Frontal cortex (tissue), 4 donors: ENCODE measurements around the gene SLC25A44. TPM values are rescaled to one million over a fixed set of nuclear protein-coding genes. Genes with fewer than 3 reads are reported as not detected.
"Not testable (repeated sequence)": the region's sequence is repeated elsewhere in the genome, so short reads cannot be mapped to it uniquely, and the experiment has no call there.

Source experiments
- DNase-seq, 2 donors: peaks; one replicate each; pipeline ENCODE4 v3.0.0; 2012; ENCODE audit warnings: low spot score in 2 of 2
- FAIRE-seq: peaks from 2 replicates; lab custom pipeline; 2012; peaks lifted over from hg19 to GRCh38; lab: Jason Lieb, UNC
- total RNA-seq: library from RNA; depleted of rRNA; stranded (reverse); fragments of >200 nt; gene quantifications from one replicate; pipeline ENCODE4 v1.2.3, GENCODE V29; 2014
- donor health status: control.
- donor health status: control.
- donor health status: control.

Gene SLC25A44
- total RNA-seq, 1 donor from 2014 or later = 8.6 TPM

- DNase-seq (no peak), FAIRE-seq (no peak)
These were observed 1.9 kb downstream of the SLC25A44 start for GRCh38 chr1:156195853-156196252.

- no peak for DNase-seq
- FAIRE-seq = no peak
These were observed 2.5 kb downstream of the SLC25A44 start for GRCh38 chr1:156196445-156196844.

GRCh38 chr1:156198831-156199349 is 5.0 kb downstream of the SLC25A44 start:
- no peak for DNase-seq
- FAIRE-seq = no peak

- DNase-seq (no peak), FAIRE-seq (no peak)
These were observed 6.1 kb downstream of the SLC25A44 start for GRCh38 chr1:156200044-156200443.

GRCh38 chr1:156203331-156203730 is 9.4 kb downstream of the SLC25A44 start:
- FAIRE-seq (no peak), DNase-seq (no peak)

- FAIRE-seq = no peak
- DNase-seq = no peak
These were observed 10.8 kb downstream of the SLC25A44 start for GRCh38 chr1:156204686-156205085.

GRCh38 chr1:156211243-156211642 is 17.3 kb downstream of the SLC25A44 start:
- DNase-seq = no peak

GRCh38 chr1:156212130-156212529 is 18.2 kb downstream of the SLC25A44 start:
- FAIRE-seq (no peak), DNase-seq (no peak)

More at GRCh38 chr1:156211243-156211642, 17.3 kb downstream of the SLC25A44 start:
- no peak for FAIRE-seq

GRCh38 chr1:156212833-156213643 is 19.1 kb downstream of the SLC25A44 start, which contains the start of gene PMF1:
Gene PMF1, plus strand, starts transcription at chr1:156213007. Its CDS starts 9 bp downstream, at chr1:156213016.
- DNase-seq = peak; percentile 93 to 98
- no peak for FAIRE-seq

GRCh38 chr1:156213644-156213966 is 19.7 kb downstream of the SLC25A44 start:
- FAIRE-seq (no peak), DNase-seq (no peak)

- no peak for DNase-seq
- no peak for FAIRE-seq
These were observed 20.3 kb downstream of the SLC25A44 start for GRCh38 chr1:156214024-156214748.

- DNase-seq = not testable (repeated sequence)
- peak; percentile 97 for FAIRE-seq
These were observed 22.6 kb downstream of the SLC25A44 start for GRCh38 chr1:156216361-156217086.

GRCh38 chr1:156217871-156218270 is 24.0 kb downstream of the SLC25A44 start:
- FAIRE-seq = no peak

GRCh38 chr1:156220226-156220625 is 26.3 kb downstream of the SLC25A44 start:
- no peak for FAIRE-seq
- DNase-seq = no peak

More at GRCh38 chr1:156217871-156218270, 24.0 kb downstream of the SLC25A44 start:
- no peak for DNase-seq

GRCh38 chr1:156221986-156222692 is 28.2 kb downstream of the SLC25A44 start:
- DNase-seq = no peak
- no peak for FAIRE-seq

- DNase-seq = no peak
- no peak for FAIRE-seq
These were observed 31.7 kb downstream of the SLC25A44 start for GRCh38 chr1:156225677-156226014.

GRCh38 chr1:156226116-156226538 is 32.2 kb downstream of the SLC25A44 start:
- FAIRE-seq = no peak

GRCh38 chr1:156226782-156227181 is 32.9 kb downstream of the SLC25A44 start:
- DNase-seq = no peak
- FAIRE-seq = no peak

More at GRCh38 chr1:156226116-156226538, 32.2 kb downstream of the SLC25A44 start:
- DNase-seq = no peak

- DNase-seq (no peak), FAIRE-seq (no peak)
These were observed 34.6 kb downstream of the SLC25A44 start for GRCh38 chr1:156228501-156228900.
